SIG-M5 treated with dmso at 0.1 percent for 504 hours (cell line): ENCODE data around the gene DOC2B.

Experiments used
- DNase-seq: peaks from one replicate; lab custom pipeline; 2025; ENCODE audit not compliant: unreplicated experiment; lab: John Stamatoyannopoulos, UW

Gene DOC2B

DNA sequence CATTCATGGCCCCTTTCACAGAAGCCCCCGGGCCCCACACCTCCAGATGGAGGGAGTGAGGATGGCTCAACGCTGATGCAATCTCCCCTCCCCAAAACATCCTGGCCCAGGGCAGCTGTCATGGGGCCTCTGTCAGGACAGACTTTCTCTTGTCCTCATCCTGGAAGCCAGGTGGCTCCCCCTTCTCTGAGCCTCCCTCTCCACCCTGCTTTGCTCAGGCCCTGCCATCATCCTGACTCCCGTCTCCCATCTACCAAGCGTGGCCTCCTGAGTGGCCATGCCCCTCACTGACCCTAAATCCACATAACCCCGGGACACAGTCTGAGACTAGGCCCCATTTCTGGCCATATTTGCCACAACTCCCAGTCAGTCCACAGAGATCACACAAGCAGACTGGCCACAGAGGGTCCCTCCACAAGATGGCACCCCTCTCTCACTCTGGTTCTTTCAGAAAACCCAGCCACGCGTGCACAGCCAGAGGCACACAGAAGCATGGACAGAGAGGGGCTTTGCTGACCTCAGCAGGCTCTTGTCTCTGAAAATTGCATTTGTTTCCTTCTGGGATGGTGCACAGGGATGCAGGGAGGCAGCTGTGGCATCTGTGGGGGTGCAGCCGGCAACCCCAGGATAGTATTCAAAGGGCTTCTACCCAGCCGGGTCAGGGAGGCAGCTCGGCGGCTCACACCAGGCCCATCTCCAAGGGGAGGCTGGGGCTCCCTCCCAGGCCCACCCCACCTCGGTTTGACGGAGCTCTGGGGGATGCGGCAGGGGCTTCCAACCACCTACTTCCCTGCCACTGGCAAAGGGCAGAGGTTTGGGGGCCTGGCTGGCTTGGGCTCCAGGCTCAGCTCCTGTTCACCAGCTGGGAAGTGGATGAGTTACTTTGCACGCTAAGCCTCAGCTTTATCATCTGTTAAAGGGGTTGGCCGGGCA, 16.9 kb downstream of the DOC2B start:
- DNase-seq: peak; percentile 11

DNA sequence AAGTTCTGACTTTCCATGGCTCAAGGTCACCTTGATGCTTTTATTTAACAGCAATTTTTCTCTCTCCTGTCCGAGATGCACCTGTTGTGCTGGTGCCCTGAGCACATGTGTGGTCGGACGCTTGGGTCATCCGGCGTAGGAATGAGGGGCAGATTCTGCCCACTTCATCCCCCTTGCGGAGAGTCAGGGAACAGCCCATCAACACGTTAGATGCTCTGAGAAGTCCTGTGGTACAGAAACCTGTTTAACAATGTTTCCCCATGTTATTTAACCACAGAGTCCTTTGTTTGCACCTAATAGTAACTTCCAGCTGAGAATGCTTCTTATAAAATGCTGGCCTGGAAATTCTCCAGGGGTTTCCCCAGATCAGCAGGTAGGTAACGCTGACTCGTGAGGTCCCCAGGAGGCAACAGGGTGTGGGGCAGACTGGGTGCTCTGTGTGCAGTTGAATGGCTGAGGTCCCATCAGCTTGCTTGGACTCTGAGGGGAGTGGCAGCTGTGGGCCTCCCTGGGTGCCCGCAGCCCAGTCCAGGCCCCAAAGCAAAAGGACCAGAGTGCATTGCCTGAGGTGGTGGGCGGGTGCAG, 17.8 kb downstream of the DOC2B start:
- no peak for DNase-seq

DNA sequence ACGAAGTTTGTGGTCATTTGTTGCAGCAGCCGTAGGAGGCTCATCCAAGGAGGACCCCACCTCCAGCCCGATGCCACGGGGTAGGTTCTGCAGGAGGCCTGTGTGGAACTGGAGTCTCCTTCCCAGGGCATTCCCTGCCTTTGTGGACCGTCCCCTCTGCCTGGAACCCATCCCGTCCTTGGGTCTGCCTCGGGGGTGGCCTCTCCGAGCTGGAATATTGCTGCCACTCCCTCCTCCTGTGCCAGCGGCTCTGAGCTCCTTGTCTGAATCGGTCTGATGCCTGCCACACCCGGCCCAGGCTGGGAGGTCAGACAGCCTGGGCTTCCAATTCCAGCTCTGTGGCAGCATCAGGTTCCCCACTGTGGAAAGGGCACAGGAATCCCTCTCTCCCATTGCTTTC, 18.8 kb downstream of the DOC2B start:
- no peak for DNase-seq

DNA sequence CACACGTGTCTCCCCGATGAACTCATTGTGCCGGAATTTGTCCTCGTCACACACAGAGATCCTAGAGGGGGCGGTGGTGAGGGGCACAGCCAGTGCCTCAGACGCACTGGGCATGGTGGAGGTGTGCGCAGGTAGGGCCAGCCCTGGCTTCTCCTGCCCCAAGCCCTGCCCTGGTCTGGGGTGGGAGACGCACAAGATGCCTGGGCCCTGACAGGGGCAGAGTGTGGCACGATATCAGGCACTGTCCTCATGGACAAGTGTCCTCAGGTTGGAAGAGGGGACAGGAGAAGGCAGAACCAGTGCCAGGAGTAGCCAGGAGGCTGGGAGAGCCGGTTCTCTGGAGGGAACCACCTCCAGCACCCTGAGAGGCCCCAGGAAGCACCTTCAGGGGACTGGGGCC, 20.0 kb downstream of the DOC2B start:
- no peak for DNase-seq

DNA sequence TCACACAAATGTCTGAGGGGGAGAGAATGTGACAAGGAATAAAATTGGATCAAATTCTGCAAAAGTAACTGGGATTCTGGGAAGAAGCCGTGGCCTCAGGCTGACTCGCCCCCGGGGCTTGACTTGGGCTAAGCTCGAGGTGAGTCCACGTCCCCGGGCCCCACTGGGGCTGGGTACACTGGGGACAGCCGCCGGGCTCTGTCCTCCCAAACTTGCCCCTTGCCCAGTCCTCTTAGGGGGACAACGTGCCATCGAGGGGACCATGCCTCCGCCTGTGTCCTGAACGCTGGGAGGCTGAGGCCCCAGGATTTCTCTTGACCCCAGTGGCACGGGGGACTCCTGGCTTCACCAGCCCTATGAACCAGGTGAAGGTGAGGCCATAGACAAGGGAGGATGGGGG, 21.1 kb downstream of the DOC2B start:
- DNase-seq: no peak

DNA sequence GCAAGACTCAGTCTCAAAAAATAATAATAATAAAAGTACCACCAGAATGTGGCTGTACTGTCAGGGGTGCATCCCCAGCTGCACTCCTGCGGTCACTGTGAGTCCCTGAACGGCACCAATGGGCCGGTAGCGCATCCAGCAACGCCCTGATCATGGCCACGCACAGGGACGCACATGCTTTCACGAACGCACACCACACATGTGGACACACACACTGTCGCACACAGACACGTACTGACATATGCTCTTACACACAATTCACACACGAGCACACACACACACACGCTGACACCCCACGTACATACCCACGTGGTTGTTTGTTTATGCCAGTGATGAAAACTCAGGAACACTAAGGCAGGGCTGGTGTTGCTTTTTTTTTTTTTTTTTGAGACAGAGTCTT, 21.8 kb downstream of the DOC2B start:
- DNase-seq: no peak

DNA sequence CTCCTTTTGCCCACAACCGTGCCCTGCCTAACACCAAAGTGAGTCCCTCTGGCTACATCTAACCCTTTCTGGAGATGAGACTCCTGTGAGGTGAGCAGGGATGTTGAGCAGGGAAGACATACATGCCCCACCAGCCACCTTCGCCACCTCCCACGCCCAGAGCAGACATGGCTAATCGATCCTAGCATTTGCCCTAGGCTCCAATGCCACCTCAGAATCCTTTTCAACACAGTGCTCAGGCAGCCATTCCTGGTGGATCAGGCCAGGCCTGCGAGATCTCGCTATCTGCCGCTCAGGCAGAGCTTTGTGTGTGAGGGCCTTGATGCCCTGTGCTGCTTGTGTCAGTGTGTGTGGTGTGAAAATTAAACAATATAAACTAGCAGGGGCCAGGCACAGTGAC, 23.1 kb downstream of the DOC2B start:
- no peak for DNase-seq

DNA sequence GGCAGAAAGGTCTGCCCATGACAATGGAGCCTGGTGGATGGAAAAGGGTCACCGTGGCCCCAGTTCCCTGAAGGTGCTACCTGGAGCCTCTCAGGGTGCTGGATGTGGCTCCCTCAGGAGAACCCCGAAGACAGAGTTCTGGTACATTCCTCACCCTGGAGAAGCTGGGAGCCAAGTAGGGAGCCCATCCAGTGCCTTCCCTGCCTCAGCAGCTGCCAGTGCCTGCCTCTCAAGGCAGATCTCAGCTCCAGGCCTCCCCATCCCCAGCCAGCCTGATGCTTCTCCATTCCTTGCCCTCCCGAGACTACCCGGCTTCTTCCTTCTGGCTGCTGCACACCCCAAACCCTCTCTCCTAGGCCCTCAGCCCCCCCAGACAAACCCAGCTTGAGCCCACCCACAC, 23.5 kb downstream of the DOC2B start:
- no peak for DNase-seq

DNA sequence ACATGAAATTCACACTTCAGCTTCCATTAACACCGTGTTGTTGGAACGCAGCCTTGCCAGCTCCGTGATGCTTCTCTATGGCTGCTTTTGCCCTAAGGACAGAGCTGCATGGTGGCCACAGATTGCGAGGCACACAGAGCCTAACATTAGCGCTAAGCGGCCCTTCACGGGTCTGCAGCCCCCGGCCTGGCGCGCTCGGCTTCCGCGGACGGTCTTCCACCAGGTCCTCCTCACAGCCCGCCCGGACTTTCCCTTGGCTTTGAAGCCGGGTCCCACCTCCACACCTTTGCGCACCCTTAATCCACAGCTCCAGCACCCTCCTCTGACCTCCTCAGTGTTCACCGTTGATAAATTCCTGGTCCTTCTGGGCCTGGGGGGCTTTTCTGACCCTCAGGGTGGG, 24.5 kb downstream of the DOC2B start:
- DNase-seq: no peak

DNA sequence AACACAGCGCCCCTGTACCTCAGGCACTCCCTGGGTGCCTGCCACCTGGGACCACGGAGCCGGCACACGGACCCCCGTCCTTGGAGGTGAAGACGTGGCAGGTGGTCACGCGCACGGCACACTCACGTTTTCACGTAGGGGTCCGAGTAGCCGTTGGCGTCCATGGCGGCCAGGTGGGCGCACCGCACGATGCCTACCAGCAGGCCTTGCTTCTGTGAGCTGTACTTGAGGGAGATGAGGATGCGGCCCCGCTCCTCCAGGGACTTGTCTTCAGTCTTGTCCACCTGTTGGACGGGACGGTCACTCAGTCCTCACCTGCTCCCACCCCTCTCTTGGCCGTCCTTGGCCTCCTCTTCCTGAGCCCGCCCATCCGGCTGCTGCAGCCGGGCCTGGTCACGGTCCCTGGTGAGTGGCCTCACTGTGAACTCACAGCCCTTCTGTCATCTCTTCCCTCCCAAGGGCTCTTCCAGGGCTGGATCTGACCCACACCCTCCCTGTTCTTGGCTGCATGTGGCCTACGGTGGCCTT, 25.3 kb downstream of the DOC2B start:
- no peak for DNase-seq

DNA sequence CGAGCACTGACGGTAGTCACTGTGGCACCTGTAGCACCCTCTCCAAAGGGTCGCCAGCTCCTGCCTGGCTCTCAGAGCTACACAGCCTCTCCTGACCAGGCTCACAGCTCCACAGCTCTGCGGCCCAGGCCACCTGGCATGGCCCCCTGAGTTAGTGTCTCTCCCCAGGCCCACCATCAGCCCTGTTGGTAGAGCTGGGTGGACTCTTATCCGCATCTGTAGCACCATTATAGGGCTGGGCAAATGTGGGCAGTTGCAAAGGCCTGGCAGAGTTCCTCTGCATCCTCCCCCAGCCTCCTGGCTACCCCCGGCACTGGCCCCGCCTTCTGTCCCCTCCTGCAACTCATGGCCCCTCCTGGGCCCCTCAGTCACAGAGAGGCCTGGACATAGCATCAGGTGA, 25.9 kb downstream of the DOC2B start:
- DNase-seq: no peak

DNA sequence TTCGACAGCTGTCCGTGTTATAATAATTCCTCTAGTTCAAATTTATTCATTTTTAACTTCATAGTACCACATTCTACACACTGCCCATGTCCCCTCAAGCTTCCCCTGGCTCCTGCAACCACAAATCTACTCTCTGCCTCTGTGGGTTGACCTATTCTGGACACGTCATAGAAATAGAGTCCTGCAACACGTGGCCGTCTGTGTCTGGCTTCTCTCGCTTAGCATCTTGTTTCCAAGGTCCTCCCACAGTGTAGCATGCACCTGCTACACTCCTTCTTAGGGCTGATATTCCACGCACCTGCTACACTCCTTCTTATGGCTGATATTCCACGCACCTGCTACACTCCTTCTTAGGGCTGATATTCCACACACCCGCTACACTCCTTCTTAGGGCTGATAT, 27.6 kb downstream of the DOC2B start:
- DNase-seq: no peak

DNA sequence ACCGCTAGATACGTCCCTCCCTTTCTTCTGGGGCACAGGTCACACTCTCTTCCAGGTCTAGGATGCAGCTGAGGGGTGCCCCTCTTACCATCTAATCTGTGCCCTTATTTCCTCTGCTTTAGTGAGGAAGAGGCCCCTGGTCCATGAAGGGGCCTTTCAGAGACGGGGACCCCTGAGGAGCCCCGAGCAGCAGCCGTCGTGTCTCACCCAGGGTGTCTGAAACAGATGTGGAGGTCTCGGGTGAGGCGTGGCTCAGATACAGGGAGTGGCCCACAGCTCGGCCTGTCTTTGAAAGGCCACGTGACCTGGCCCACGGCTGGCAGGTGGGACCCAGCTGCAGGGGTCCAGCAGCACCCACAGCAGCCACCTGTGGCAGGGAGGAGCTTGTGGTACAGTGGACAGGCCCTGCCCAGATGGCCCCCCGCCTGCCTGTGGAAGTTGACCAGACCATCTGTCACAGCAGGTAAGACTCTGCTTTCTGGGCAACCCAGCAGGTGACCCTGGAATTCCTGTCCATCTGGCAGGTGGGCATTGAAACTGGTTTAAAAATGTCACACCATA, 28.5 kb downstream of the DOC2B start:
- no peak for DNase-seq

DNA sequence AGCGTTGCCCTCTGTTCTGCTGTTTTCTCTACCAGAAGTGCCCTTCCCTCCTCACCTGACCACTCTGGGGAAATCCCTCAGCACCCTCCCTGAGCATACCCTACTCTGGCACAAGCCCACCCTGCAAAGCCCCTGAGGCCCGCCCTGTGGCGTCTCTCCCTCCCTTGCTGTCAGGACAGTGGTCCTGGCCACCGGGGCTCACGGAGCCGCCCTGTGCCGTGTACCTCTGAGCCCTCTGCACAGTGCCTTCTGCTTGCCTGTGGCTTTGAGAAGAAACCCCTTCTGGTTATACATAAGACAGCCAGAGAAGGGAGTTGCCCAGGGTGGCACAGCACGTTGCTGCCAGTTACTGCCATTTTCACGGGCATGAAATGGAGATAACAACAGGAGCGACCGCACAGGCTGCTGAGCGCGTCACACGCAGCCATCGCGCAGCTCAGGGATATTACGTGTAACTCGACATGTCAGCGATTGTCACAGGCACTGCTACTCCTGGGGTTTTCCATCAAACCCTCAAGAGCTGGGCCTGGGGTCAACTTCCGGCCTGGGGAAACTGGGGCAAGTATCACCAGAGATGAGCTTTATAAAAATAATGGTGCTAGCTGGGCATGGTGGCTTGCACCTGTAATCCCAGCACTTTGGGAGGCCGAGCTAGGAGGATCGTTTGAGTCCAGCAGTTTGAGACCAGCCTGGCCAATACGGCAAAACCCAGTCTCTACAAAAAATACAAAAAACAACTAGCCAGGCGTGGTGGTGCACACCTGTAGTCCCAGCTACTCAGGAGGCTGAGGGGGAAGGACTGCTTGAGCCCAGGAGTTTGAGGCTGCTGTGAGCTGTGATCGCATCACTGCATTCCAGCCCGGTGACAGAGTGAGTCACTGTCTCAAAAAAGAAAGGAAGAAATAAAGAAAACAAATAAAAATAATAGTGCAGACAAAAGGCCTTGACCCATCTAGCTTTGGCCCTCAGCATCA, 29.3 kb downstream of the DOC2B start:
- no peak for DNase-seq

DNA sequence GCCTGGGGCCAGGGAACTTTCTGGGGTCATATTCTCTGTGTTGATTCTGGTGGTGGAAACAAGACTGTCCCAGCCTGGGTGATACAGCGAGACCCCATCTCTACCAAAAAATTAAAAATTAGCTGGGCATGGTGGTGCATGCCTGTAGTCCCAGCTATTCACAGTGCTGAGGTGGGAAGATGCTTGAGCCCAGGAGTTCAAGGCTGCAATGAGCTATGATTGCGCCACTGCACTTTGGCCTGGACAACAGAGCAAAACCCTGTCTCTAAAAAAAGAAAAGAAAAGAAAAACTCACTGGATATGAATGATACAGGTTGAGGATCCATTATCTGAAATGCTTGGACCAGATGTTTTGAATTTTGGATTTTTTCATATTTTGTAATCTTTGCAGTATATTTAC, 30.4 kb downstream of the DOC2B start:
- DNase-seq: no peak

DNA sequence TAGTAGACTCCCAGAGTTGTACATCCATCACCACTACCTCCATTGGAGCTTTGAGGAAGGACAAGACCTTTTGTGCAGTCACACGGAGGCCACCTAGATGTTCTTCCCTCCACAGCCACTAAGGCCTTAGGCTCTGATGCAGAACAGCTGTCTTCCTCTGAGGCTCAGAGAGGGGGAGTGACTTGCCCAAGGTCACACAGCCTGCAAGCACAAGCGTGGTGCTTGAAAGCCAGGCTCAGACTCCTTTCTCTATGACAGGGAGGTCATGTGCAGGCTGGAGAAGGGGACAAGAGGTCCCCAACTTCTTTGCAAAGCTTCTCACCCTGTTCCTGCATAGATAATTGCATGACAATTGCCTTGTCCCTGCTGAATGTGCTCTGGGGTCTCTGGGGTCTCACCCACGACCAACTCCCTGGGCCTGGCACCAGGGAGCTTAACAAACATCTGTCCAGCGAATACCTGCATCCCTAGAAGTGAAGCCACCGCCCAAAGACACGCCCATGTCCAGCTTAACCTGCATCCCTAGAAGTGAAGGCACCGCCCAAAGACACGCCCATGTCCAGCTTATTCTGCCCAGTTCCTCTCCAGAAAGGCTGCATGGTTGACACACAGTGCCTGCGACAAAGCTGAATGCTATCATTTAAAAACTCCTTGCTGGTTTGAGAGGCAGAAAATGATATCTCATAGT, 31.4 kb downstream of the DOC2B start:
- DNase-seq: no peak

DNA sequence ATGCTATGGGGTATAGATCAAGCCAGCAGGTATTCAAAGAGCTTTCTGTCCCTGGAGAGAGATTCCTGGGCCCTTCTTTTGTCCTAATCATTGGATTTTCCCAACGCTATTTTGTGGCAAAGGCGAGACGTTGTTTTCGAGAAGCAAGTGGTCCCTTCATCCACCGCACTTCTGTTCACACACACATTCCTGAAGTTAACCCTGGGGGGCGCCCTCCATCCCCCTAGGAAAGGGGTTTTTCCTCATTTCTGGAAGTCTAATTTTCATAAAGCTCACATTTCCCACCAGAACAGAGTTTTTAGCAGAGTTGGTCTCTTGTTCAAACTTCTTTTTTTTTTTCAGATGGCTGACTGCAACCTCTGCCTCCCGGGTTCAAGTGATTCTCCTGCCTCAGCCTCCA, 32.2 kb downstream of the DOC2B start:
- DNase-seq: no peak

DNA sequence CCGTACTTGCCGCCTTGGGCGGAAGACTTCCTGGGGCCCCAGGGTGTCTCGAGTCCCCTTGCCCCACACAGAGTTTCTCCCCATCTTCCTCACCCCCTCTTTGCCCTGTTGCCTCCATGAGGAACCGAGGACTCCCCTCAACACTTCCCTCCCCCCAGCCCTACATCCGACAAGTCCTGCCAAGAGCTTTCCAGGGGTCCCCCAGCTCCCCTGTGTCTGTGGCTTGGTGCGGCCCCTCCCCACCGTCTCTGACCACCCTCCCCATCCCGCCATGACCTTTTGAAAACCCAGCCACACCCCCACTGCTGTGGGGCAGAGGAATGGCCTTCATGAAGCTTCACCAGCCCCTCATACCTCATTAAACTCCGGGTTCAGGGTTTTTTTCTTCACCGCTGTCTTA, 32.7 kb downstream of the DOC2B start:
- no peak for DNase-seq

DNA sequence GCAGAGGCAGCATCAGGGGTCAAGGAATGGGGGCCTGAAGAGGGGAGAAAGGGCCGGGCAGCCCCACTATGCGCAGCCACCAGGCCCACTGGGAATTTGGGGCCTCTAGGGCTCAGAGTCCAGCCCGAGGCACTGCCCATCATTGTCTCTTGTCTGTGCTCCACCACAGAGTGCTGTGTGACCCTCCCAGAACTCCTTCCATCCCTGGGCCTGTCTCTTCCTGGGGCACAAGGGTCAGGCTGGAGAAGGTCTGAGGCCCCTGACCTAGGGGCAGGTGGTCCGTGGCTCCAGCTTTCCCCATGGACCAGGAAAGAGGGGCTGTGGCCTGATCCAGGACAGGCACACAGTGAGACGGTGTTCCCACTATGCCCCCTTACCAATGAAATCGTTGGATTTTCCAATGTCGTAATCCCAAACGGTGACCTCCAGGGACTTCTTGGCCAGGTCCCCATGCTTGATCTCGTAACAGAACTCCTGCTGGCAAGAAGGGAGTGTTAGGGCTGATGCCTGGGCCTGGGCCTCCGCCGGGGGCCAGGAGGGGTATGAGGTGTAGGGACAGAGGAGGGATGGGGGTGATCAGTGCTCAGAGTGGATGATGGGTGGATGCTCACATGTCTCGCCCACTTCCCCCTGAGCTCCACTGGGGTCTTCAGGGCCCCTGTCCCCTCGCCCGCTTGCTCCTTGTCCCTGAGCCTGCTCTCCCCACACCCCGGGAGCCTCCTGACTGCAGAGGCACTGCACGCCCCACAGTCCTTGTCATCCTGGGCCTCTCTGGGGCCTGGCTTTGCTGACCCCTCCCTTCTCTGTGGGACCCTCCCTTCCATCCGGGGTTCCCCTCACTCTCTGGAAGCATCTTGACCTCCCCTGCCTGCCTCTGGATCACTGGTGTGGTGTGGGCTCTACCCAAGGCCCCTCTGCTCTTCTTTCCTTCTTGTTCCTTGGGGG, 33.4 kb downstream of the DOC2B start:
- no peak for DNase-seq
